B cell (primary cell): Measurements from ENCODE around the gene ANAPC2. TPM values are rescaled to one million over a fixed set of nuclear protein-coding genes. Genes with fewer than 3 reads are reported as not detected.

Source experiments
- ATAC-seq: fragments of 200-7000 bp; cut with Tn5 transposase; one replicate; pipeline ENCODE4 v1.10.0; 2021; ENCODE audit warnings: low read depth, mild to moderate bottlenecking, moderate number of reproducible peaks, moderate library complexity
- CTCF ChIA-PET: fragments of 350-600 bp; sonication (Branson Sonifier 250); formaldehyde crosslinking; loops from one replicate; lab custom pipeline; 2021; ENCODE audit warnings: antibody characterized with exemption, inconsistent platforms; lab: Charles Lee
- POLR2A ChIA-PET: fragments of 350-600 bp; sonication (Branson Sonifier 250); formaldehyde crosslinking; loops from one replicate; lab custom pipeline; 2021; ENCODE audit warnings: antibody characterized with exemption; lab: Charles Lee
- DNase-seq: peaks from one replicate; pipeline ENCODE4 v3.0.0; 2013
- H2AFZ ChIP-seq: 2 replicates; pipeline ENCODE4 v1.6.1; 2012; ENCODE audit warnings: mild to moderate bottlenecking, low read depth, low read length; ENCODE audit not compliant: insufficient read depth, poor library complexity, severe bottlenecking
- H3K27ac ChIP-seq, 2 donors: 1 replicate in 1 of 2; 2 replicates in 1 of 2; pipeline ENCODE4 v1.5.1; 2012 to 2013; ENCODE audit warnings: low read length in 2 of 2, mild to moderate bottlenecking in 2 of 2, moderate library complexity in 1 of 2
- H3K27me3 ChIP-seq, 4 experiments: fragments of 200-600 bp in 1 of 4; sonication (generic) in 1 of 4; replicated peaks in 1 of 4; 1 replicate in 2 of 4; 2 replicates in 2 of 4; pipeline versions ENCODE4 v1.6.1 to v1.7.0; 2013 to 2016; ENCODE audit warnings: low read length in 3 of 4, mild to moderate bottlenecking in 2 of 4, mixed read lengths in 1 of 4, moderate library complexity in 1 of 4; ENCODE audit not compliant: insufficient read depth in 4 of 4, control insufficient read depth in 3 of 4; ENCODE audit errors: control extremely low read depth in 1 of 4
- H3K36me3 ChIP-seq, 2 experiments: replicated peaks in 1 of 2; 1 replicate in 1 of 2; 2 replicates in 1 of 2; pipeline versions ENCODE4 v1.6.1 to v1.7.1; 2013; ENCODE audit warnings: low read length in 1 of 2; ENCODE audit not compliant: insufficient read depth in 2 of 2, control insufficient read depth in 1 of 2; ENCODE audit errors: control extremely low read depth in 1 of 2, extremely low read depth in 1 of 2
- H3K4me1 ChIP-seq, 2 donors: fragments of 200-600 bp in 1 of 2; sonication (generic) in 1 of 2; 1 replicate in 1 of 2; 2 replicates in 1 of 2; pipeline versions ENCODE4 v1.5.1 to v1.6.1; 2013 to 2017; ENCODE audit warnings: low read length in 2 of 2; ENCODE audit not compliant: control insufficient read depth in 2 of 2, insufficient read depth in 2 of 2
- H3K4me2 ChIP-seq: replicated peaks from 2 replicates; pipeline ENCODE3; 2012; ENCODE audit warnings: mild to moderate bottlenecking, low read depth, low read length; ENCODE audit not compliant: poor library complexity, severe bottlenecking
- H3K4me3 ChIP-seq, 5 experiments: fragments of 200-600 bp in 1 of 5; sonication (generic) in 1 of 5; 1 replicate in 3 of 5; 2 replicates in 2 of 5; pipeline versions ENCODE4 v1.5.1 to v1.7.0; 2011 to 2016; ENCODE audit warnings: low read length in 4 of 5, mild to moderate bottlenecking in 4 of 5, low read depth in 2 of 5, control low read depth in 1 of 5, moderate library complexity in 1 of 5; ENCODE audit not compliant: insufficient read depth in 1 of 5; ENCODE audit errors: control extremely low read depth in 1 of 5, extremely low read depth in 1 of 5
- H3K79me2 ChIP-seq: fragments of 200-600 bp; sonication (generic); one replicate; pipeline ENCODE4 v1.6.0; 2016; ENCODE audit warnings: low read length; ENCODE audit not compliant: control insufficient read depth, insufficient read depth
- H3K9ac ChIP-seq: fragments of 200-600 bp; sonication (generic); 2 replicates; pipeline ENCODE4 v1.6.1; 2017; ENCODE audit warnings: mild to moderate bottlenecking, low read length, moderate library complexity
- H3K9me3 ChIP-seq, 3 donors: one replicate each; pipeline versions ENCODE4 v1.6.1 to v1.7.1; 2013; ENCODE audit warnings: low read length in 2 of 3; ENCODE audit not compliant: control insufficient read depth in 2 of 3, insufficient read depth in 1 of 3; ENCODE audit errors: control extremely low read depth in 1 of 3
- H4K20me1 ChIP-seq: 2 replicates; pipeline ENCODE4 v1.6.0; 2012; ENCODE audit warnings: mild to moderate bottlenecking, low read length; ENCODE audit not compliant: insufficient read depth, control insufficient read depth, poor library complexity, severe bottlenecking
- H3K27ac Mint-ChIP-seq: one replicate; pipeline ENCODE4 v1.8.0; 2021; ENCODE audit warnings: mixed read lengths
- H3K27me3 Mint-ChIP-seq: one replicate; pipeline ENCODE4 v1.8.0; 2021; ENCODE audit warnings: mixed read lengths
- H3K4me1 Mint-ChIP-seq: one replicate; pipeline ENCODE4 v1.8.0; 2021; ENCODE audit warnings: mixed read lengths
- H3K4me3 Mint-ChIP-seq: one replicate; pipeline ENCODE4 v1.8.0; 2021; ENCODE audit warnings: mixed read lengths
- H3K9me3 Mint-ChIP-seq: one replicate; pipeline ENCODE4 v1.8.0; 2022; ENCODE audit warnings: mixed read lengths; ENCODE audit not compliant: insufficient read depth
- EZH2 ChIP-seq: IDR thresholded peaks from 2 replicates; pipeline ENCODE4 v1.6.1; 2012; ENCODE audit warnings: borderline replicate concordance, low read depth, mild to moderate bottlenecking, moderate library complexity, low read length; ENCODE audit not compliant: insufficient read depth, poor library complexity, severe bottlenecking
- WGBS: methylation state at CpG from one replicate; pipeline ENCODE4 v1.1.5; 2013; ENCODE audit warnings: missing lambda C conversion rate; ENCODE audit not compliant: insufficient coverage; 5-methylcytosine and 5-hydroxymethylcytosine counted together
- intact Hi-C: fragments of 100-400 bp; cut with micrococcal nuclease; formaldehyde crosslinking; loops from one replicate; pipeline ENCODE4 v1.10.0; 2022
- polyA plus RNA-seq: library from polyadenylated mRNA; depleted of rRNA; stranded (reverse); fragments of >200 nt; gene quantifications from 2 replicates; pipeline ENCODE4 v1.2.3, GENCODE V29; 2012
- total RNA-seq, 2 donors: library from RNA; stranded (reverse); fragments of 120-200 nt in 1 of 2; gene quantifications; 1 replicate in 1 of 2; 2 replicates in 1 of 2; pipeline versions ENCODE4 v1.2.3 to v1.2.4, GENCODE V29; 2013 to 2022
- TF ChIP-seq, protein P1 (sequence below): fragments of 200-600 bp; IDR thresholded peaks from one replicate; pipeline ENCODE4 v1.8.0; 2022; ENCODE audit warnings: antibody characterized with exemption, mild to moderate bottlenecking

ANAPC2 gene
- total and polyA plus RNA-seq, 2 donors (not counting 1 experiment from before 2014, with no cell fraction given), result 121 to 127 TPM

DNA sequence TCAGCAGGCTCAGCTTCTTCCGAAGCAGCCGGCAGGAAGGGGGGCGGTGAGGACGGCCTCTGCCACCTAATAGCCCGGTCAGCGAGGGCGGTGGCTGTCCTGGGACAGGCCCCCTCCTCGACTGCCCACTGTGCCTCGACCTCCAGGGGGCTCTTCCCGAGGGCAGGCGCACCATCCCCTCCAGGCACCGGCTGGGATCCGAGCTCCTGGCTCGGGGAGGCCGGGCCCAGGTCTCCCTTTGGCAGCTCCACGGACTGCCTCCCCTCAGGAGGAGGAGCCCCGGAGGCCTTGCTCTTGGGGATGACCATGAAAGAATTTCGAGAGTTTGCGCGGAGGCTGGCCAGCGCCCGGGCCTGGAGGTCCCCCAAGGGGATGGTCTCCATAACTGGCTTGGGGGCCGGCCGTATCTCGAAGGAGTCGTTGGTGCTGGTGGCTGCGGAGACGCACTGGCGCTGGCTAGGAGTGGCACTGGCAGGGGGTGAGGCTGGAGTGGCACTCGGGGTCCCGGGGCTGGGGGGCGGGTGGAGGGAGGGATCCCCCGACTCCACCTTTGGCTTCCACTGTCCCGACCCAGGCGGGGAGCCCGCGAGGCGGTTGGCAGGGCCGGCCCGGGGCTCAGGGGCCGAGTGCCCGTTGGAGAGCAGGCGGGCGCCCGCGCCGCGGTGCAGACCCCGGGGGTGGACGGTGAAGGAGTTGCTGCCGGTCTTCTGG is 11.2 kb upstream of the ANAPC2 start:
- ATAC-seq, result no peak
- Histone ChIP-seq H4K20me1 (peaks cover 44% of the 10 kb centered on the region), H3K27me3 (peaks cover 0 to 6% (median 0%) of the 10 kb centered on the region in 4 experiments), H3K4me3 (peak overlapping the region in 3 of 5 experiments; percentile 18 to 33 (median 29)), H3K4me2 (peak overlapping the region; percentile 96), H3K36me3 (peaks cover 0 to 5% of the 10 kb centered on the region in 2 experiments), H3K27ac (no peak overlapping the region), H3K9me3 (no peaks in the 10 kb centered on the region), H3K9ac (no peak overlapping the region), H3K4me1 (peaks cover 26 to 35% of the 10 kb centered on the region in 2 donors), H2AFZ (no peak overlapping the region), H3K79me2 (peaks cover 80% of the 10 kb centered on the region)
- POLR2A ChIA-PET, result interaction anchor here (0.6 to 2.0 kb wide), 2 partner anchors 11 to 75 kb away, joined by 3 to 18 read pairs; partner anchors contain the start of genes ANAPC2 and SSNA1
- H3K4me3 Mint-ChIP-seq, result peak overlapping the region; percentile 77
- CTCF ChIA-PET, result interaction anchor here (1.5 kb wide), 1 partner anchor 11 kb away, joined by 7 read pairs; the partner anchor contains the start of genes ANAPC2 and SSNA1
- WGBS, result 37% methylated on average over 45 of the region's 51 CpGs
- intact Hi-C loops, result loop anchor here (1.0 to 10.0 kb wide), 8 partner anchors 11 to 315 kb away; partner anchors contain the start of genes ANAPC2, NELFB, SAPCD2 and SSNA1
- no peak for TF ChIP-seq EZH2
- TF ChIP-seq, protein P1, sequence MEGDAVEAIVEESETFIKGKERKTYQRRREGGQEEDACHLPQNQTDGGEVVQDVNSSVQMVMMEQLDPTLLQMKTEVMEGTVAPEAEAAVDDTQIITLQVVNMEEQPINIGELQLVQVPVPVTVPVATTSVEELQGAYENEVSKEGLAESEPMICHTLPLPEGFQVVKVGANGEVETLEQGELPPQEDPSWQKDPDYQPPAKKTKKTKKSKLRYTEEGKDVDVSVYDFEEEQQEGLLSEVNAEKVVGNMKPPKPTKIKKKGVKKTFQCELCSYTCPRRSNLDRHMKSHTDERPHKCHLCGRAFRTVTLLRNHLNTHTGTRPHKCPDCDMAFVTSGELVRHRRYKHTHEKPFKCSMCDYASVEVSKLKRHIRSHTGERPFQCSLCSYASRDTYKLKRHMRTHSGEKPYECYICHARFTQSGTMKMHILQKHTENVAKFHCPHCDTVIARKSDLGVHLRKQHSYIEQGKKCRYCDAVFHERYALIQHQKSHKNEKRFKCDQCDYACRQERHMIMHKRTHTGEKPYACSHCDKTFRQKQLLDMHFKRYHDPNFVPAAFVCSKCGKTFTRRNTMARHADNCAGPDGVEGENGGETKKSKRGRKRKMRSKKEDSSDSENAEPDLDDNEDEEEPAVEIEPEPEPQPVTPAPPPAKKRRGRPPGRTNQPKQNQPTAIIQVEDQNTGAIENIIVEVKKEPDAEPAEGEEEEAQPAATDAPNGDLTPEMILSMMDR, result no peak
- peak; percentile 33 for DNase-seq
- H3K4me1 Mint-ChIP-seq, result peaks cover 25% of the 10 kb centered on the region
- no peaks in the 10 kb centered on the region for H3K9me3 Mint-ChIP-seq
- no peaks in the 10 kb centered on the region for H3K27me3 Mint-ChIP-seq
- peak overlapping the region; percentile 80 for H3K27ac Mint-ChIP-seq

DNA sequence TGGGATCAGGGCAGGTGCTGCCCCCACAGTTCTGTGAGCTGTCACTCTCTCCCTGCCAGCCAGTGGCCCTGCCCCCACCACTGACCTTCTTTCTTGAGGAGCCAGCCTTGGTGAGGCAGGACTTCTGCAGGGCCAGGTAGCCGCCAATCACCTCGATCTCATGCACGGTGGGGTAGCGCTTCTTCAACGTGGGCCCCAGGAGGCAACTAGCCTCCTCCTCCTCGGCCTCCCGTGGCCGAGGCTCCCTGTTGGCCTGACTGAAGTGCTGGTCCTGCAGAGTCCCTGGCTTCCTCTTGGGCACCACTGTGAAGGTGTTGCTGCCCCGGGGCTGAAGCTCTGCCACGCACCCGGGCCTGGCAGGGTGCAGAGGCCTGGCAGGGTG is 10.5 kb upstream of the ANAPC2 start:
- H3K4me2 ChIP-seq, result peak overlapping the region; percentile 96

More for the DNA sequence above, 10.5 kb upstream of the ANAPC2 start:
- no peak overlapping the region for H3K9ac ChIP-seq
- Mint-ChIP-seq H3K4me1 (peaks cover 18% of the 10 kb centered on the region), H3K27me3 (no peaks in the 10 kb centered on the region), H3K4me3 (peak overlapping the region; percentile 77), H3K9me3 (no peaks in the 10 kb centered on the region), H3K27ac (no peak overlapping the region)
- WGBS, result 97% methylated on average over 11 of the region's 11 CpGs
- peaks cover 20 to 28% of the 10 kb centered on the region in 2 donors for H3K4me1 ChIP-seq
- H3K9me3 ChIP-seq, result no peaks in the 10 kb centered on the region
- H3K27ac ChIP-seq, result no peak overlapping the region
- intact Hi-C loops, result no loop called here
- H3K79me2 ChIP-seq, result peaks cover 80% of the 10 kb centered on the region
- H2AFZ ChIP-seq, result no peak overlapping the region
- no peak for DNase-seq
- peaks cover 0 to 2% of the 10 kb centered on the region in 2 experiments for H3K36me3 ChIP-seq
- no peak for ATAC-seq
- peaks cover 44% of the 10 kb centered on the region for H4K20me1 ChIP-seq
- TF ChIP-seq, protein P1, result no peak
- no peak for TF ChIP-seq EZH2
- ChIA-PET POLR2A (interaction anchor here (0.6 to 2.0 kb wide), 2 partner anchors 11 to 76 kb away, joined by 3 to 18 read pairs; partner anchors contain the start of genes ANAPC2 and SSNA1), CTCF (interaction anchor here (1.5 kb wide), 1 partner anchor 10 kb away, joined by 7 read pairs; the partner anchor contains the start of genes ANAPC2 and SSNA1)
- peaks cover 0 to 6% (median 0%) of the 10 kb centered on the region in 4 experiments for H3K27me3 ChIP-seq
- H3K4me3 ChIP-seq, result no peak overlapping the region
